SKM-1 treated with dmso at 0.1 percent for 144 hours (cell line): ENCODE measurements around the gene TAF6L.
"Not testable (repeated sequence)": the region's sequence is repeated elsewhere in the genome, so short reads cannot be mapped to it uniquely, and the experiment has no call there.

Source experiments
- DNase-seq: peaks from one replicate; lab custom pipeline; 2025; ENCODE audit not compliant: unreplicated experiment; lab: John Stamatoyannopoulos, UW

The TAF6L gene

GRCh38 chr11:62805076-62805892, 34.1 kb downstream of the TAF6L start, which contains the start of gene NXF1:
TSS of gene NXF1 (minus strand) at chr11:62805440. CDS start at chr11:62805356, 84 bp downstream.
- DNase-seq: peak; percentile 92

- no peak for DNase-seq
These were observed 34.8 kb downstream of the TAF6L start for GRCh38 chr11:62805961-62806441.

GRCh38 chr11:62806611-62807121, 35.5 kb downstream of the TAF6L start:
- DNase-seq: peak; percentile 85

- DNase-seq: no peak
These were observed 39.6 kb downstream of the TAF6L start for GRCh38 chr11:62810748-62811147.

GRCh38 chr11:62811659-62812058, 40.5 kb downstream of the TAF6L start:
- DNase-seq: no peak

- peak; percentile 79 for DNase-seq
These were observed 45.4 kb downstream of the TAF6L start for GRCh38 chr11:62816557-62816956.

GRCh38 chr11:62817129-62817528, 45.9 kb downstream of the TAF6L start:
- DNase-seq: no peak

- DNase-seq: no peak
These were observed 52.5 kb downstream of the TAF6L start for GRCh38 chr11:62823677-62824076.

- not testable (repeated sequence) for DNase-seq
These were observed 56.9 kb downstream of the TAF6L start for GRCh38 chr11:62828130-62828529.

- no peak for DNase-seq
These were observed 59.8 kb downstream of the TAF6L start for GRCh38 chr11:62830904-62831519.

- peak; percentile 93 for DNase-seq
These were observed 60.5 kb downstream of the TAF6L start, which contains the start of gene STX5 for GRCh38 chr11:62831520-62832335. TSS of gene STX5 (minus strand) at chr11:62832051. CDS start at chr11:62831243, 808 bp downstream.

GRCh38 chr11:62832336-62833234, 61.4 kb downstream of the TAF6L start, which contains the start of gene TEX54:
TSS of gene TEX54 (minus strand) at chr11:62832841.
- DNase-seq: no peak

- DNase-seq: no peak
These were observed 64.1 kb downstream of the TAF6L start for GRCh38 chr11:62835336-62835735.
